NT2/D1 (cell line): ENCODE data around the gene FHAD1.
"Not testable (repeated sequence)": the region's sequence is repeated elsewhere in the genome, so short reads cannot be mapped to it uniquely, and the experiment has no call there.

Experiments
- DNase-seq: peaks from one replicate; pipeline ENCODE4 v3.0.0-alpha.2; 2011; ENCODE audit warnings: low read depth, low spot score
- H3K27me3 ChIP-seq: 2 replicates; pipeline ENCODE4 v1.6.0; 2011; ENCODE audit warnings: mild to moderate bottlenecking; ENCODE audit not compliant: insufficient read length, insufficient read depth
- H3K36me3 ChIP-seq: 2 replicates; pipeline ENCODE4 v1.6.1; 2011; ENCODE audit warnings: mild to moderate bottlenecking, low read length, mixed read lengths; ENCODE audit not compliant: insufficient read depth, insufficient read length
- H3K4me1 ChIP-seq: 2 replicates; pipeline ENCODE4 v1.5.1; 2011; ENCODE audit not compliant: insufficient read depth, insufficient read length
- H3K4me3 ChIP-seq: 2 replicates; pipeline ENCODE4 v1.5.1; 2011; ENCODE audit warnings: low read depth; ENCODE audit not compliant: insufficient read length
- H3K9ac ChIP-seq: 2 replicates; pipeline ENCODE4 v1.6.0; 2011; ENCODE audit warnings: low read depth; ENCODE audit not compliant: insufficient read length
- H3K9me3 ChIP-seq: 2 replicates; pipeline ENCODE4 v1.5.1; 2011; ENCODE audit warnings: mild to moderate bottlenecking, low read length; ENCODE audit not compliant: insufficient read depth
- SUZ12 ChIP-seq: IDR thresholded peaks from 2 replicates; pipeline ENCODE4 v1.6.1; 2011; ENCODE audit not compliant: insufficient read length, insufficient read depth; ENCODE audit errors: extremely low read depth
- YY1 ChIP-seq: IDR thresholded peaks from 2 replicates; pipeline ENCODE4 v1.6.1; 2011; ENCODE audit not compliant: insufficient read length, insufficient read depth
- ZNF274 ChIP-seq: IDR thresholded peaks from 2 replicates; pipeline ENCODE4 v1.6.1; 2011; ENCODE audit warnings: mild to moderate bottlenecking, low read depth, low read length

Gene FHAD1

GRCh38 chr1:15288173-15288926 lies 41.3 kb downstream of the FHAD1 start:
- Histone ChIP-seq H3K36me3 (no peaks in the 10 kb centered on the region), H3K4me3 (no peak overlapping the region), H3K4me1 (no peaks in the 10 kb centered on the region), H3K27me3 (no peaks in the 10 kb centered on the region), H3K9ac (no peak overlapping the region), H3K9me3 (no peaks in the 10 kb centered on the region; the same call in 1 of the 2 replicates)
- no peak for DNase-seq
- no peak for TF ChIP-seq SUZ12
- TF ChIP-seq YY1, result no peak
- no peak for TF ChIP-seq ZNF274

- Histone ChIP-seq H3K27me3 (no peaks in the 10 kb centered on the region), H3K36me3 (no peaks in the 10 kb centered on the region), H3K9me3 (no peaks in the 10 kb centered on the region; the same call in 1 of the 2 replicates), H3K4me1 (no peaks in the 10 kb centered on the region), H3K9ac (no peak overlapping the region), H3K4me3 (no peak overlapping the region)
- DNase-seq, result no peak
- TF ChIP-seq SUZ12 (no peak), ZNF274 (no peak), YY1 (no peak)
Measured at GRCh38 chr1:15289251-15289651, 42.2 kb downstream of the FHAD1 start.

- Histone ChIP-seq H3K9me3 (no peaks in the 10 kb centered on the region; the same call in 1 of the 2 replicates), H3K27me3 (no peaks in the 10 kb centered on the region), H3K4me3 (no peak overlapping the region), H3K4me1 (no peaks in the 10 kb centered on the region), H3K9ac (no peak overlapping the region), H3K36me3 (no peaks in the 10 kb centered on the region)
- no peak for TF ChIP-seq SUZ12
- no peak for TF ChIP-seq ZNF274
- no peak for TF ChIP-seq YY1
- DNase-seq, result no peak
Measured at GRCh38 chr1:15290382-15290781, 43.4 kb downstream of the FHAD1 start.

DNA sequence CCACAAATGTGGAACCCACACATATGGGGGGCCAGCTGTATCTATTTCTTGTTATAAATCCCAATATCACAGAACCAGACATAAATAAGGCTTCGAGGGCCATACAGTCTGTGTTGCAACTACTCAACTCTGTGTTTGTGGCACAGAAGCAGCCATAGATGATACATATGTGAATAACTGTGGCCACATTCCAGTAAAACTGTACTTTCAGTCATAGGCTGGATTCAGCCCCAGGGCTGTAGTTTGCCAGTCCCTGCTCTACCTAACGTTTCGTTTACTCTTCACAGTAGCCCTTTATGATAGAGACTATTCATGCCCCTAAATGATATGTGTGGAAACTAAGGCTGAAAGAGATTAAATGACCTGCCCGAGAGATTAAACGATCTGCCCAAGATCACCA lies 48.7 kb downstream of the FHAD1 start:
- DNase-seq, result no peak
- H3K36me3 ChIP-seq, result no peaks in the 10 kb centered on the region

DNA sequence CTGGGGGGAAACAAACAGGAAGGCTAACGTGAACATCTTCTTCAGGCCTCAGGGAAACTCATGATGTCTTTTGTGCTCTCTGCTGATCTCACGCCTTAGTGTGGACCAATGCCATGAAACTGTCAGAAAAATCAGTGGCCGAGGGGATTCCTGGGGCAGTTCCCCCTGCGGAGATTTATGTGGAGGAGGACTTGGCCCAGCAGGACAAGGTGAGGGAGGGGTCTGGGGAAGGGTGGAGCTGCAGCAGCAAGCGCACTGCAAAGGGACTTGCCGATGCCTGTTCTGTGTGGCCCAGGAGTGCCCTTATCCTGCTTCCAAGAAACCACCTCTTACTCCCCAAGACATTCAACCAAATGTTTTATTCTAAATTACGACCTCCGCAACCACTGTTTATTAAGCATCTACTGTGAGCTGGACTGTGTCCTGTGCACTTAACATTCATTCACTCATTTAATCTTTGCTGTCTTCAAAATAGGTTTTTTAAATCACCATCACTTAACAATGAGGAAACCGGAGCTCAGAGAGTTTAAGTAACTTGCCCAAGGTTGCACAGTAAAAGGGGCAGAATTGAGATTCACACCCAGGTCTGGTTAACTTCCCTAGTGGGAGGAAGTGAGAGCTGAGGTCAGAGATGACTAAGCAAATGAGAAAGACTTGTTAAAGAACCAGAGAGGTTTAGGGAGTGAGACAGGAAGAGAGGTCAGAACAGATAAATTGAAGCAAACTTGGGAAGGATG lies 49.7 kb downstream of the FHAD1 start:
- Histone ChIP-seq H3K36me3 (no peaks in the 10 kb centered on the region), H3K9me3 (no peaks in the 10 kb centered on the region; the same call in 1 of the 2 replicates), H3K9ac (no peak overlapping the region), H3K4me3 (no peak overlapping the region), H3K4me1 (no peaks in the 10 kb centered on the region), H3K27me3 (peaks cover 3% of the 10 kb centered on the region)
- no peak for TF ChIP-seq ZNF274
- TF ChIP-seq SUZ12, result no peak
- TF ChIP-seq YY1, result no peak
- no peak for DNase-seq

More for the DNA sequence above, 48.7 kb downstream of the FHAD1 start:
- Histone ChIP-seq H3K4me1 (no peaks in the 10 kb centered on the region), H3K4me3 (no peak overlapping the region), H3K27me3 (peaks cover 3% of the 10 kb centered on the region), H3K9me3 (no peaks in the 10 kb centered on the region; the same call in 1 of the 2 replicates), H3K9ac (no peak overlapping the region)
- TF ChIP-seq SUZ12 (no peak), YY1 (no peak), ZNF274 (no peak)

GRCh38 chr1:15297975-15298374 lies 51.0 kb downstream of the FHAD1 start:
- H3K4me3 ChIP-seq, H3K9me3 ChIP-seq, H3K9ac ChIP-seq, H3K27me3 ChIP-seq, DNase-seq, H3K4me1 ChIP-seq, H3K36me3 ChIP-seq: not testable (repeated sequence)

- H3K9ac ChIP-seq, result no peak overlapping the region
- peaks cover 3% of the 10 kb centered on the region for H3K27me3 ChIP-seq
- DNase-seq, result no peak
- no peaks in the 10 kb centered on the region for H3K36me3 ChIP-seq
- TF ChIP-seq SUZ12 (no peak), ZNF274 (no peak), YY1 (no peak)
- H3K4me3 ChIP-seq, result no peak overlapping the region
- no peaks in the 10 kb centered on the region for H3K4me1 ChIP-seq
- no peaks in the 10 kb centered on the region for H3K9me3 ChIP-seq
Measured at GRCh38 chr1:15299179-15299578, 52.2 kb downstream of the FHAD1 start.
